ENCODE results near the gene FAM83F.

DNA sequence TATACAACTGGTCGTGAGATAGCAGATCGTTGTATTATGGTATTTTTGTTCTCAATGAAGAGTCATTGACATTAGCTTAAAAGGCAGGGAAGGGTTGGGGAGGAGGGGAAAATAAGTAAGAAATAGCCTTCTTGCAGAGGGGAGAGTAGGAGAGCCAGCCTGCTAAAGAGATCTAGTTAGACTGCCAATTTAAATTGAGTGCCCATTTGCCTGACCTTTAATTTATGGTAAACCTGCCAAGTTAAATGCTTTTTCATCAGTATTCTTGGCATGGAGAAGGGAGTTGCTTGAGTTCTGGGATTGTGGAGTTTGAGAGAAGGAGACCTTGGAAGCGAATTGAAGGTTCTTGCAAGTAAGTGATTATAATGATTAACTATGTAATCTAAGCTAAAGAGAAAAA is 89.0 kb downstream of the FAM83F start:
- TF ChIP-seq POLR2A (IDR thresholded peaks at IDR 0.05; ENCODE audit: low read length) (no peak), GATA1 (IDR thresholded peaks at IDR 0.05; ENCODE audit: low read depth, low read length) (no peak)
